ENCODE measurements around the gene SCG5. TPM values are rescaled to one million over a fixed set of nuclear protein-coding genes. Genes with fewer than 3 reads are reported as not detected.

The SCG5 gene
- polyA plus RNA-seq, 1 donor (not counting 4 experiments of a cell fraction or from before 2014, with no cell fraction given): 15.8 TPM

- TF ChIP-seq EZH2 (IDR thresholded peaks at IDR 0.05; ENCODE audit: low read length): no peak
- TF ChIP-seq, protein P1, sequence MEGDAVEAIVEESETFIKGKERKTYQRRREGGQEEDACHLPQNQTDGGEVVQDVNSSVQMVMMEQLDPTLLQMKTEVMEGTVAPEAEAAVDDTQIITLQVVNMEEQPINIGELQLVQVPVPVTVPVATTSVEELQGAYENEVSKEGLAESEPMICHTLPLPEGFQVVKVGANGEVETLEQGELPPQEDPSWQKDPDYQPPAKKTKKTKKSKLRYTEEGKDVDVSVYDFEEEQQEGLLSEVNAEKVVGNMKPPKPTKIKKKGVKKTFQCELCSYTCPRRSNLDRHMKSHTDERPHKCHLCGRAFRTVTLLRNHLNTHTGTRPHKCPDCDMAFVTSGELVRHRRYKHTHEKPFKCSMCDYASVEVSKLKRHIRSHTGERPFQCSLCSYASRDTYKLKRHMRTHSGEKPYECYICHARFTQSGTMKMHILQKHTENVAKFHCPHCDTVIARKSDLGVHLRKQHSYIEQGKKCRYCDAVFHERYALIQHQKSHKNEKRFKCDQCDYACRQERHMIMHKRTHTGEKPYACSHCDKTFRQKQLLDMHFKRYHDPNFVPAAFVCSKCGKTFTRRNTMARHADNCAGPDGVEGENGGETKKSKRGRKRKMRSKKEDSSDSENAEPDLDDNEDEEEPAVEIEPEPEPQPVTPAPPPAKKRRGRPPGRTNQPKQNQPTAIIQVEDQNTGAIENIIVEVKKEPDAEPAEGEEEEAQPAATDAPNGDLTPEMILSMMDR (optimal IDR thresholded peaks at IDR 0.05 in 1 of 3, IDR thresholded peaks at IDR 0.05 in 1 of 3, conservative IDR thresholded peaks at IDR 0.05 in 1 of 3; ENCODE audit: extremely low read depth in 1 of 3, insufficient read depth in 2 of 3, low read length in 3 of 3): no peak
- no peak overlapping the region for H3K9ac ChIP-seq (ENCODE audit: control insufficient read depth, extremely low read depth, insufficient read depth, low read length)
- no peaks in the 10 kb centered on the region for H3K9me1 ChIP-seq (ENCODE audit: control insufficient read depth, extremely low read depth, insufficient read depth, low read length)
- H3K27ac ChIP-seq (ENCODE audit: control insufficient read depth, insufficient read depth, low read length): no peak overlapping the region
- H3K27me3 ChIP-seq (ENCODE audit: control insufficient read depth, extremely low read depth, insufficient read depth, low read length): no peaks in the 10 kb centered on the region
- no peak overlapping the region for H3K4me3 ChIP-seq (ENCODE audit: control insufficient read depth in 2 of 3, extremely low read depth in 1 of 3, insufficient read depth in 2 of 3, low read depth in 1 of 3, low read length in 3 of 3)
- no peaks in the 10 kb centered on the region for H3K36me3 ChIP-seq (ENCODE audit: control insufficient read depth in 2 of 2, extremely low read depth in 1 of 2, insufficient read depth in 2 of 2, low read length in 2 of 2)
- no peaks in the 10 kb centered on the region for H3K9me3 ChIP-seq (ENCODE audit: control insufficient read depth, low read depth, low read length)
- FAIRE-seq: no peak
- no peaks in the 10 kb centered on the region for H3K79me2 ChIP-seq (ENCODE audit: control insufficient read depth, insufficient read depth, low read length)
- H3K4me1 ChIP-seq (ENCODE audit: control insufficient read depth, extremely low read depth, insufficient read depth, low read length): peaks cover 6% of the 10 kb centered on the region
- DNase-seq (ENCODE audit: low read depth, low spot score): no peak
- H4K20me1 ChIP-seq (ENCODE audit: control insufficient read depth, extremely low read depth, insufficient read depth, low read length): no peaks in the 10 kb centered on the region
- H3K4me2 ChIP-seq (ENCODE audit: control insufficient read depth, extremely low read depth, insufficient read depth, low read depth, low read length): no peak overlapping the region
- dilution Hi-C loops (cut with MboI; ENCODE audit: extremely low pct_ligation_motif_present, low sequenced_read_pairs): no loop called here
- no peak overlapping the region for H2AFZ ChIP-seq (ENCODE audit: control insufficient read depth, low read length)
These were observed 52.9 kb downstream of the SCG5 start for GRCh38 chr15:32694222-32694983.

GRCh38 chr15:32698773-32699390, 57.4 kb downstream of the SCG5 start:
- Histone ChIP-seq H3K36me3 (ENCODE audit: control insufficient read depth in 2 of 2, extremely low read depth in 1 of 2, insufficient read depth in 2 of 2, low read length in 2 of 2) (no peaks in the 10 kb centered on the region), H4K20me1 (ENCODE audit: control insufficient read depth, extremely low read depth, insufficient read depth, low read length) (no peaks in the 10 kb centered on the region), H3K9ac (ENCODE audit: control insufficient read depth, extremely low read depth, insufficient read depth, low read length) (no peak overlapping the region), H3K4me3 (ENCODE audit: control insufficient read depth in 2 of 3, extremely low read depth in 1 of 3, insufficient read depth in 2 of 3, low read depth in 1 of 3, low read length in 3 of 3) (no peak overlapping the region), H3K9me3 (ENCODE audit: control insufficient read depth, low read depth, low read length) (no peaks in the 10 kb centered on the region), H3K9me1 (ENCODE audit: control insufficient read depth, extremely low read depth, insufficient read depth, low read length) (no peaks in the 10 kb centered on the region), H3K27ac (ENCODE audit: control insufficient read depth, insufficient read depth, low read length) (no peak overlapping the region), H3K27me3 (ENCODE audit: control insufficient read depth, extremely low read depth, insufficient read depth, low read length) (no peaks in the 10 kb centered on the region), H3K79me2 (ENCODE audit: control insufficient read depth, insufficient read depth, low read length) (no peaks in the 10 kb centered on the region), H3K4me2 (ENCODE audit: control insufficient read depth, extremely low read depth, insufficient read depth, low read depth, low read length) (no peak overlapping the region), H3K4me1 (ENCODE audit: control insufficient read depth, extremely low read depth, insufficient read depth, low read length) (no peaks in the 10 kb centered on the region), H2AFZ (ENCODE audit: control insufficient read depth, low read length) (no peak overlapping the region)
- no peak for TF ChIP-seq EZH2 (IDR thresholded peaks at IDR 0.05; ENCODE audit: low read length)
- TF ChIP-seq, protein P1 (optimal IDR thresholded peaks at IDR 0.05 in 1 of 3, IDR thresholded peaks at IDR 0.05 in 1 of 3, conservative IDR thresholded peaks at IDR 0.05 in 1 of 3; ENCODE audit: extremely low read depth in 1 of 3, insufficient read depth in 2 of 3, low read length in 3 of 3): no peak
- DNase-seq (ENCODE audit: low read depth, low spot score) (no peak), FAIRE-seq (no peak)
- dilution Hi-C loops (cut with MboI; ENCODE audit: extremely low pct_ligation_motif_present, low sequenced_read_pairs): no loop called here
